Stimulated activated memory B cell treated with anti-CD40 and anti-IgM and Interleukin-4, amounts not matched to agents 10 μg/mL and 1 μg/mL and 100 μg/mL, for 72 hours (primary cell): ENCODE results near the gene CMSS1.

Experiments used
- ATAC-seq: fragments of 150-1000 bp; cut with Tn5 transposase; 2 replicates; pipeline ENCODE4 v1.10.0; 2021
- H3K27ac Mint-ChIP-seq: one replicate; pipeline ENCODE4 v1.8.0; 2022; ENCODE audit warnings: mild to moderate bottlenecking, mixed read lengths
- H3K27me3 Mint-ChIP-seq: one replicate; pipeline ENCODE4 v1.8.0; 2022; ENCODE audit warnings: mixed read lengths
- H3K36me3 Mint-ChIP-seq: one replicate; pipeline ENCODE4 v1.8.0; 2022; ENCODE audit warnings: mixed read lengths
- H3K4me1 Mint-ChIP-seq: one replicate; pipeline ENCODE4 v1.8.0; 2022; ENCODE audit warnings: mixed read lengths
- H3K4me3 Mint-ChIP-seq: one replicate; pipeline ENCODE4 v1.8.0; 2022; ENCODE audit warnings: mild to moderate bottlenecking, moderate library complexity, mixed read lengths
- H3K9me3 Mint-ChIP-seq: one replicate; pipeline ENCODE4 v1.8.0; 2022; ENCODE audit warnings: mixed read lengths

The CMSS1 gene

DNA sequence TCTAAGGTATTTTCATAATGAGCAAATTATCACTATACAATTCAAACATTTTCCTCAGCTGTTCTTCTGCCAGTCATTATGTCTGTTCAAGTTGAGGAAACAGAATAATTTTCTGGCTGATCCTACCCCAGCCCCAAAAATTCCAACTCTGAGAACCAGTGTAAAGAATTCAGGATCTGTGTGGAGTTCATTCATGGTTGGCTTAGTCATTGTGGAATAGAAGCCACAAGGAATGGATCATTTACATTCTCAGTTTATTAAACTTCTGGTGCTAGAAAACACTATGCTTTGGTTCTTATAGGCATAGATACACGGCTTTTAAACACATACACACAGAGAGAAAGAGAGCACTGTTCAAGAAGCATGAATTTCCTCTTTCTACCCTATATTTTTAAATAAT, 134.6 kb downstream of the CMSS1 start:
- H3K27me3 Mint-ChIP-seq = no peaks in the 10 kb centered on the region
- peaks cover 16% of the 10 kb centered on the region for H3K36me3 Mint-ChIP-seq
- ATAC-seq = no peak
- H3K9me3 Mint-ChIP-seq = no peaks in the 10 kb centered on the region
- H3K27ac Mint-ChIP-seq = no peak overlapping the region
- no peak overlapping the region for H3K4me3 Mint-ChIP-seq
- H3K4me1 Mint-ChIP-seq = peaks cover 20% of the 10 kb centered on the region

DNA sequence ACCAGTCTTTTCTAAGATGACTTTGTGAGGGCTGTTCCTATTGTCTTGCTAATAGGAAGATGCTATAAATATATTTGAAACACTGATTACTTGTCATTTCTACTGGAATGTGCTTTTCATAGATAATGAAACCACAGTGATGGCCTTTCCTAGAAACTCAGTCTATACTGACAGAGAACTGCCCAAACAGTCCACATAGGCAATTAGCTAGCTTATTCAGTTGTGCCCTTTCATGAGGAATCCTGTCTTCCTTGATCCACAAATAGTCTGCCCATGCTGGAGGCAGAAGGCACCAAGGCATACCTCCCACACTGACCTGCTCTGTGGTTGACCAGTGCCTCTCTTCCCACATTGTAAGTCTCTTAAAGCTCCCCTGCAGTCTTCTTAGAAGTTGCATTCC, 135.9 kb downstream of the CMSS1 start:
- Mint-ChIP-seq H3K27me3 (no peaks in the 10 kb centered on the region), H3K27ac (no peak overlapping the region), H3K9me3 (no peaks in the 10 kb centered on the region), H3K4me1 (peaks cover 29% of the 10 kb centered on the region), H3K4me3 (no peak overlapping the region), H3K36me3 (peaks cover 16% of the 10 kb centered on the region)
- ATAC-seq = no peak

DNA sequence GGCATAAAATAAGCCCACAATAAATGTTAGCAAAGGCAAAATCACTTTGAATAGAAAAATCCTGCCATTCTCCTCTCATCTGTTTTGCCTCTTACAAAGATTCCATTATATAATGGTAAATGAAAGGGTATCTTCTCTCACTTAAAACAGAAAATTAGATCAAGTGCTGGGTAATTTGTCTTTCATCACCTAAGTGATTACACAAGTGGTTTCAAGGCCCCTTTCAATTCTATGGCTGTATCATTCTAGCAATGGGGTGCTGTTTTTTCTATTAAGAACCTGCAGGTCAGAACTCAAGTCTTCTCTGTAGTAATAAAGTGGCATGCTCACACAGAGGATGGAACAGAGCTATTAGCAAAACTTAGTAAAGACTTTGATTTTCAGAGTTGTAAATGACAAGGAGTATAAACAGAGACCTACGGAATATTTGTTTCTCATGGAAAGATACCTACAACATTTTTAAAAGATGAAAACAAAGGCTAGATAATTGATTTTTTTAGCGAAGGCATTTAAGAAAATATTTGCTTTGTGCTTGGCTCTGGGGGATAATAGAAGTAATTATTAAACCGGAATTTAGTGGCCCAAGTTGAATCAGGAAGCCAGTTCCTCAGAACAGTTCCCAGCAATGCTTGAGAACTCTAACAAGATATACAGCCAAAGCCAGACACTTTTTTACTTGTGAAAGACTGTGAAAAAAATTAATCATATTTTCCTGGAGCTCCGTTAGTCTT, 137.4 kb downstream of the CMSS1 start:
- no peak overlapping the region for H3K4me3 Mint-ChIP-seq
- peaks cover 31% of the 10 kb centered on the region for H3K4me1 Mint-ChIP-seq
- peaks cover 16% of the 10 kb centered on the region for H3K36me3 Mint-ChIP-seq
- H3K27ac Mint-ChIP-seq = no peak overlapping the region
- no peak for ATAC-seq
- H3K27me3 Mint-ChIP-seq = no peaks in the 10 kb centered on the region
- no peaks in the 10 kb centered on the region for H3K9me3 Mint-ChIP-seq

DNA sequence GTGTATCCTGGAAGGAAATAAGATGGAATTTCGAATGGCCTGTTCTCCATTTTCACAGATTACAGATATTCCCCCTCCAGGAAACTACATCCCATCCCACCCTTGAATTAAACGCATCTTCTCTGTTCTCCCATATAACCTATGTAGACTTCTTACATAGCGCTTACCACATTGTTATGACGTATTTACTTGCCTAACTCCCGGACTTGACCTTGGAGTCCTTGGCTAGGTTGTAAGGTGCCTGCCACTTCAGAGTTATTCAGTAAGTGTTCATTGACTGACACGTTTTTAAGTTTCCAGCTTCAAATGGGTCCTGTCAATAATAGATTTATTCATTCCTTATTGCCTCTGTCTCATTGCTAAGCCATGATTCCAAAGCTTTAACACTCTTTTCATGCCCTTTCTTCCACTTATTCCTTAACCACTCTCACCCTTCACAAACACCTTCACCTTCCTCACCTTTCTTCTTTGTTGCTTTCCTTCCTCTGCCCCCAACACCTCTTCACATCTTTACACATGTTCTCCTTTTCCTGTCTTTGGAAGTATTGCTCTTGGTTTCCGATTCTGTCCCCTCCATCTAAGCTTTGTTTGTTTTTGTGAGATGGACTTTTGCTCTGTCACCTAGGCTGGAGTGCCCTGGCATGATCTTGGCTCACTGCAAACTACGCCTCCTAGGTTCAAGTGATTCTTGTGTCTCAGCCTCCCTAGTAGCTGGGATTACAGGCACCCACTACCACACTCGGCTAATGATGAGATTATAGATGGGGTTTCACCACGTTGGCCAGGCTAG, 138.3 kb downstream of the CMSS1 start:
- H3K27ac Mint-ChIP-seq = no peak overlapping the region
- ATAC-seq = no peak
- peaks cover 23% of the 10 kb centered on the region for H3K4me1 Mint-ChIP-seq
- H3K4me3 Mint-ChIP-seq = no peak overlapping the region
- no peaks in the 10 kb centered on the region for H3K27me3 Mint-ChIP-seq
- no peaks in the 10 kb centered on the region for H3K9me3 Mint-ChIP-seq
- peaks cover 8% of the 10 kb centered on the region for H3K36me3 Mint-ChIP-seq

DNA sequence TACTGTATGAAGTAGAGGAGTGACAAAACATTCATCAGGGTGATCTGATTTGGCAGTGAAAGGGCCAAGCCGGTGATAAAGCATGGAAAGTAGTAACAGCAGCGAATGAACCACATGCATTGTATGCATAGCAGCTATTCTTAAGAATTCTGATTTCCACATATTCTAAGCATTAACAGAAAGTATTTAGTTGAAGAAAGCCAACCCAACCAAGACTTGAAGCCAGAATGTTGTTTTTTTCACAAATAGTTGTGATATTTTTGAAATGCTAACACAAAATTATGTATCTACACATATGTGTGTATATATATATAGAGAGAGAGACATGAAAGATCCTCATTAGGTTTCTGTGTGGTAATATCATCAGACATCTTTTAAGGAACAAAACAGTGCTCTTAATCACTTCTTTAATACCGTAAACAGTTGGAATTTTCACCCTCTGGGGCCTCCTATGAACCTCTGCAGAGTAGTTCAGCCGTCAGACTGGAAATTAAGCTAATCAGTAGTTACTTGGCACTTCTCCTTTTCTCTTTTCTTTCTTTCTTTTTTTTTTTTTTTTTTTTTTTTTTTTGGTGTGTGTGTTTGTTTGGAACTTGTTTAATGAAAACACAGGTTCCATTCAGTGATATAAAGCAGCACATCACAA, 139.6 kb downstream of the CMSS1 start:
- Mint-ChIP-seq H3K36me3 (peaks cover 8% of the 10 kb centered on the region), H3K9me3 (no peaks in the 10 kb centered on the region), H3K4me1 (peaks cover 19% of the 10 kb centered on the region), H3K27me3 (no peaks in the 10 kb centered on the region), H3K27ac (no peak overlapping the region), H3K4me3 (no peak overlapping the region)
- ATAC-seq = no peak

DNA sequence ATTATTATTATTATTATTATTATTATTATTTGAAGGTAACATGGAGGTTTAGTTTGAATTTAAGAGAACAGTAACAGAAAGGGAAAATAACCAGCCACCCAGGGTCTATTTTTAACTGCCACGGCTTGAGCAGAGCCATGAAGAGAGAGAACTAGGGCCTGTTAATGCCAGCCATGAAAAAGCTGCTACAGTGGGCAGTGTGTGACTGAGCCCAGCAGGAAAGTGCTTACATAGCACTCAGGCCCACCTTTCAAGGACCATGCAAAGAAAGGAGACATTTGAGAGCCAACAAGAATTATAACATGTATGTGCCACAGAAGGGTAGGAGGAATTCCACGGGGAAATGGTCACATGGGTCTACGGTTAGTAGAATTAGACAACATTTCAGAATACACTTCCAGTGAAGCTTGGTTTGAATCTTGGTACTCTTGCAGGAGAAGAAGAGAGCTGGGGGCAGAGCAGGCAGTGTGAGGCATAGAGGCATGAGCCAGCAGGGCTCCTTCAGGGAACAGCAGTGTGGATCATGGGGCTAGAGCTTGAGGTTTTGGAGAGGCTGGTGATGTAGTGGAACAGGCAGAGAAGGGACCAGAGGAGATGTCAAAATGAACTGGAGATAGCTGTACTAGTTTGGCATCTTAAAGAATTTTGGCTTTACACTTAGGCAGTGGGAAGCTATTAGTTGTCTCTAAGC, 140.7 kb downstream of the CMSS1 start:
- ATAC-seq = no peak
- Mint-ChIP-seq H3K27ac (no peak overlapping the region), H3K36me3 (peaks cover 13% of the 10 kb centered on the region), H3K4me3 (no peak overlapping the region), H3K4me1 (peaks cover 19% of the 10 kb centered on the region), H3K27me3 (no peaks in the 10 kb centered on the region), H3K9me3 (no peaks in the 10 kb centered on the region)

DNA sequence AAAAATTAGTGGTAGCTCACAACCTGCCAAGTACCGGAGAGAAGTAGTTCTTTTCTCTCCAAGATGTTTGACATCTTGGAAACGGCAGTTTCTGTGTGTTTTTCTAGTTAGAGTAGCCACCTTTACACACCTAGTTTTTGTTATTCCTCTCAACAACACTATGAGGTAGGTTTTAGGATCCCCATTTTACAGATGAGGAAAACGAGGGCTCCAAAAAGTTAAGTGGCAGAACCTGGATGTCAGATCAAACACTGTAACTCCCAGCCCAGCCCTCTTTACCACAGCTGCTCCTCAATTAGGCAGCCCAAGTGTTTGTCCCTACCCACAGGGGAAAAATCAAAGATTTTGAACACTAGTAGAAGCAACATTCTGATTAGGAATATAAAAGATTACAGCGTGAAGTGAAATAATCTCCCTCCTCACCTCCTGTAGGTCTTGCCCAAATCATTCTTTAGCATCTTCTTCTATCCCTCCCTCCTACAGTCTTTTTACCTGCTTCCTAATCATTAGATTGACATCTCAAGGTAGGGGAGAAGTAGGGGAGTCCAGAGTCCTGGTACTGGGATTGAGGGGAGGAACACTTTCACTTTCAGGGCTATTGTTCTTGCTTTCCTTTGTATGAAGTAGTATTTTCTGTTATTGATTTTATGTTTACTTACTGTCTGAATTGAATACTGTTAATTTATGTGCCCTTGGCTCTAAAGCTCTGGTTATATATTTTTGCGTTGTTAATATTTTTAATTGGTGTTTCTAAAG, 142.6 kb downstream of the CMSS1 start:
- Mint-ChIP-seq H3K27ac (no peak overlapping the region), H3K27me3 (no peaks in the 10 kb centered on the region), H3K9me3 (no peaks in the 10 kb centered on the region), H3K4me3 (no peak overlapping the region), H3K36me3 (peaks cover 15% of the 10 kb centered on the region), H3K4me1 (peaks cover 19% of the 10 kb centered on the region)
- ATAC-seq = no peak

DNA sequence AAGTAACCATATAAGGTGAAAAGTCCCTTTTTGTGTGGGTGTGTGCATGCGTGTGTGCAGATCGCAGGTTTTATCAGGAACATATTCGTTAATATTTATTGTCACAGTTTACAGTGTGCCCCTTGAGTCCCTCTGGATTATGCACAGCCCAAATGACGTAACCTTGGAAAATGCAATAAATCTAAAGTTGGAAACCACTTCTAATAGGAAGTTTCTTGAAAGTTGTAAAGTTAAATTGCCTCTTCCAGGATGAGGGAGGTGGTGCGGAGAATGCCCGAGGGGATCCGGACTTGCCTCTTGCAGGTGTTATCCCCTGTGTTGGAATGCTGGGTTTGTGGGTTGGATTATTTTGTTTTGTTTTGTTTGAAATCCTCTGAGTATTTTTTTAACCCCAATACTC, 143.3 kb downstream of the CMSS1 start:
- Mint-ChIP-seq H3K27me3 (no peaks in the 10 kb centered on the region), H3K36me3 (peaks cover 15% of the 10 kb centered on the region), H3K9me3 (no peaks in the 10 kb centered on the region), H3K27ac (no peak overlapping the region), H3K4me3 (no peak overlapping the region), H3K4me1 (peaks cover 19% of the 10 kb centered on the region)
- no peak for ATAC-seq

DNA sequence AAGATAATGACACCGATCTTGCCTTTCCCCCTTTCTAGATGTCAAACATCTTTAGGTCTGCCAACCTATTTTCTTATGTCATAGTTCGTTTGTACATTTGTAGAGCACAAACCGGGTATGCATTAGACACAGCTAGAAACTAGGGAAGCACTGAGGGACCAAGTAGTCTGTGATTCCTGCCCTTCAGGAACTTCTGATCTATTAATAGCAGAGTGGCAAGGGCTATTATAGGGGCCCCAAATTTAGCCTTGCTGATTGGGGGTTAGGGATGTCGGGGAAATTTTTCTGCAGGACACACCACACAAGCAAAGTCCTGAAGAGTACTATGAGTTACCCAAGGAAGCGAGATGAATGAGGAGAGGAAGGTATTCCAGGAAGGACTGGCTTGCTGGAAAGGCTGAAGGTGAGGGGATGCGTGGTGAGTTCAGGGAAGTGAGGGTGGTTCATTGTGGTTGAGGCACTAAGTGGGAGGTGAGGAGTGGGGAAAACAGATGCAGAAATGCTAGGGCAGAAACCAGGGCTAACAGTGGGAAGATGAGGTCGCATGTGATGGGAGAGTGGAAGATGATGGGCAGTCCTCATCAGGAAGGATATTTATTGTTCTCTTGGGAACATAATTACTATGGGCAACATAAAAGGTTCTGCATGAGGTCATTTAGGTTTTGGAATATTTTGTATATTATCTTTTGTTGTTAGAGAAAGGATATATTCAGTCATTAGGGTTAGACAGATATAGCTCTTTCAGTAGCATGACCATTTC, 144.3 kb downstream of the CMSS1 start:
- H3K4me1 Mint-ChIP-seq = peaks cover 12% of the 10 kb centered on the region
- H3K4me3 Mint-ChIP-seq = no peak overlapping the region
- H3K36me3 Mint-ChIP-seq = peaks cover 7% of the 10 kb centered on the region
- no peak for ATAC-seq
- no peak overlapping the region for H3K27ac Mint-ChIP-seq
- H3K27me3 Mint-ChIP-seq = no peaks in the 10 kb centered on the region
- no peaks in the 10 kb centered on the region for H3K9me3 Mint-ChIP-seq

DNA sequence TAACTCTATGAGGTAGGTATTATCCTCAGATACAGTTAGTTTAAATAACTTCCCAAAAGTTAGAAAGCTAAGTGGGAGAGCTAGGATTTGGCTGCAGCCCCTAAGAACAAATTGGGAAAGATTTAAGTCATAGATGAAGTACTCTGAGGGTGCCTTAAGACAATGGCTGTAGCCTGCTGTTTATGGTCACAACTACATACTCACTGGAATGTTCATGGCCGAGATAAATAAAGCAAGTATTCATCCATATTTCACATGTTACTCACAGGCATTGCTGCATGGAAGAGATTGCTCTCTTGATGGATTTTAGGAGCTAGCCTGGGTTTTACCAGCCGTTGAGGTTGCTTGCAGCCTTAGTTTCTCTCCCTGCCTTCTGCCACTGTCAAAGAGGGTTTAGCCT, 145.0 kb downstream of the CMSS1 start:
- Mint-ChIP-seq H3K27me3 (no peaks in the 10 kb centered on the region), H3K4me1 (peaks cover 7% of the 10 kb centered on the region), H3K4me3 (no peak overlapping the region), H3K27ac (no peak overlapping the region), H3K36me3 (peaks cover 7% of the 10 kb centered on the region), H3K9me3 (no peaks in the 10 kb centered on the region)
- ATAC-seq = no peak

DNA sequence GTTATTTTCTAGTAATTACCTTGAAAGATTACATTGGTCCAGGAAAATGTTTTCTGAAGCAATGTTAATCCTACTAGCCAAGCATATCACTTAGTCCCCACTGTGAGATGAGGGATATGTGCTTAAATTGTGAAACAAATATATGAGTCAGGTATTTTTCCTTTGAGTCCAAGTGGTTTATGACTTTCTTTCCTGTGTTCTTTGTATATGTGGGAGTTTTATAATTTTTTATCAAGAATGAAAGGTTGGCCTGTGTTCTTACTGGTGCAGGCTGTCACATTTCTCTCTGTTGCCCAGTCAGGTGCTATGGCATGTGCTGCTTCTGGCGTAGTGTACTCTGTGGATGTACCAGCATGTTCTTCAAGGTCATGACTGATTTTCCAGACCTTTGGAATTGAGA, 147.4 kb downstream of the CMSS1 start:
- Mint-ChIP-seq H3K4me3 (no peak overlapping the region), H3K9me3 (no peaks in the 10 kb centered on the region), H3K36me3 (peaks cover 11% of the 10 kb centered on the region), H3K4me1 (peaks cover 16% of the 10 kb centered on the region), H3K27ac (no peak overlapping the region), H3K27me3 (no peaks in the 10 kb centered on the region)
- ATAC-seq = no peak

DNA sequence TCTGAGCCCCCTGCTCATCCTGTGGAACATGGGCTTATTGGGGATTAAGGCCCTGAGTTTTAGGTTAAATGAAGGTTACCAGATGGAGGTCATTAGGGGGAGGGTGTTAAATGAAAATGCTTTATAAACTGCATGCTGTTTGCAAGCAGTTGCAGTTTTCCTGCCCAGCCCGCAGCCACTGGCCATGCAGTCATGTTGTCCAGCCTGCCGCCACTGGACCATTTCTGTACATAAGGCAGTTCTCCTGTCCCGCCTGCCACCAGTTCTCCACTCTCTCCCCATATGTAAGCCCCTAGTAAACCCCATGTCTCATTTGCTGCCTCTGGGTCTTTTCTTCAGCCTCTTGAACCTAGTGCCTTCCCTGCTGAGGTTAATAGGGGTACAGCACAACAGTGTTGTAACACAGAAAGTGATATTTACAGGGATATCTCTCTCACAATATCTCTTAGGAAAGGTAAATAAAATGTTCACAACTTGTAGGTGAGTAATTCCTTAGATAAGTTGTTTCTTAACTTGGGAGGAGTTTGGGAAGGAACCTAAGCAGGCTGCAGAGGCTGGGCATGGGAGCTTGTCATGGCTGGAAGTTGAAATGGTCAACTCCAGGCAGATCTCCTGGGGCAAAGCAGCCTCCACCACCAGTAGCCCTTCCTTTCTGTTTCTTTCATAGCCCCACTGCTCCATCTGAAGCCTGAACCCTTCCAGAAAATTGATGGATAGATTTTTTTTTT, 148.2 kb downstream of the CMSS1 start:
- Mint-ChIP-seq H3K4me1 (peaks cover 16% of the 10 kb centered on the region), H3K36me3 (peaks cover 11% of the 10 kb centered on the region), H3K9me3 (no peaks in the 10 kb centered on the region), H3K27me3 (no peaks in the 10 kb centered on the region), H3K4me3 (no peak overlapping the region), H3K27ac (no peak overlapping the region)
- no peak for ATAC-seq

DNA sequence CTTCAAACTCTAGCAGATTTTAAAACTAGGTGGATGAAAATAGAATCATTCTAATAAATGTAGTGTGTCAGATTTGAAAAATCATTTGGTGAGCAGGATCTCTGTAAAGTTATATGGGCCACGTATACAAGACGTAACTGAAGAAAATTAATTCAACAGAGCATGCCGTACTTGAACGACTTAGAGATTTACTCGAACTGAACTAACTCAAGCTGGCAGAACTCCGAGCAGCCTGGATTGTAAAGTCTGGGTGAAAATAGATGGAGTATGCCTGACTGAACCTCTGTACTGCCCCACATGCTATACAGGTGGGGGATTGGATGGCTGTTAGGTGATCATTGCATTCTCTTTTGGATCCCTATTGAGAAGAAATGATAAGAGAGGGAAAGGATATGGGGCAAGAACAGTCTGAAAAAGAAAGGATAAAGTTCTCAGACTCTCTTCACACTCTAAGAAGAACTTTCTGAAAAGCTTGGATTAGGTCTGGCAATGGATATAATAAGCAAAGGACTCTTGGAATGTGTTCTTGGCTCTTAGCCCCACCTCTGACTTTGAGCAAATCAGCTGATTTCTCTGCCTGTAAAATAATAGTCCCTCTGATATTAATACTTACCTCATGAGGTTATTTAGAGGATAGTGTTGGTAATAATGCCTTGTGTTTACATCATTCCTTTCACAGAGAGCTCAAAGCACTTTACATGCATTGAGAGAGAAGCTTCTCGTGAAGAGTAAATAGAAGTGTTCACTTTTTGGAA, 149.2 kb downstream of the CMSS1 start:
- Mint-ChIP-seq H3K4me1 (peaks cover 16% of the 10 kb centered on the region), H3K9me3 (no peaks in the 10 kb centered on the region), H3K4me3 (no peak overlapping the region), H3K27ac (no peak overlapping the region), H3K36me3 (peaks cover 11% of the 10 kb centered on the region), H3K27me3 (no peaks in the 10 kb centered on the region)
- ATAC-seq = no peak
